SH-SY5Y (cell line): ENCODE measurements around the gene KSR1.

ENCODE experiments used
- GATA2 ChIP-seq: IDR thresholded peaks from 2 replicates; pipeline ENCODE4 v1.6.1; 2011; ENCODE audit warnings: mild to moderate bottlenecking, low read depth, low read length
- GATA3 ChIP-seq: IDR thresholded peaks from 2 replicates; pipeline ENCODE4 v1.6.1; 2011; ENCODE audit warnings: low read depth, mild to moderate bottlenecking, low read length, moderate library complexity

GRCh38 chr17:27585792-27586191 is 129.5 kb downstream of the KSR1 start:
- TF ChIP-seq GATA3, result no peak
- no peak for TF ChIP-seq GATA2
